ENCODE results near the gene VWA8. TPM values are rescaled to one million over a fixed set of nuclear protein-coding genes. Genes with fewer than 3 reads are reported as not detected.

The VWA8 gene
- total RNA-seq, 1 donor from 2014 or later: 14.6 TPM

GRCh38 chr13:41587490-41587889, 373.4 kb downstream of the VWA8 start:
- no peak overlapping the region for H3K4me3 ChIP-seq (ENCODE audit: low read depth, low read length)
- H3K36me3 ChIP-seq (ENCODE audit: control insufficient read depth, insufficient read depth, low read length): no peaks in the 10 kb centered on the region
- TF ChIP-seq CTCF (IDR thresholded peaks at IDR 0.05; ENCODE audit: insufficient read depth, low read length, poor library complexity, severe bottlenecking): no peak
- no peaks in the 10 kb centered on the region for H3K27me3 ChIP-seq (ENCODE audit: control insufficient read depth, insufficient read depth, low read length)
- no peak for DNase-seq (ENCODE audit: low read depth)

- no peaks in the 10 kb centered on the region for H3K27me3 ChIP-seq (ENCODE audit: control insufficient read depth, insufficient read depth, low read length)
- H3K4me3 ChIP-seq (ENCODE audit: low read depth, low read length): no peak overlapping the region
- no peaks in the 10 kb centered on the region for H3K36me3 ChIP-seq (ENCODE audit: control insufficient read depth, insufficient read depth, low read length)
- no peak for TF ChIP-seq CTCF (IDR thresholded peaks at IDR 0.05; ENCODE audit: insufficient read depth, low read length, poor library complexity, severe bottlenecking)
- DNase-seq (ENCODE audit: low read depth): no peak
Measured at GRCh38 chr13:41586216-41586615, 374.7 kb downstream of the VWA8 start.

GRCh38 chr13:41582027-41582463, 378.9 kb downstream of the VWA8 start:
- no peak overlapping the region for H3K4me3 ChIP-seq (ENCODE audit: low read depth, low read length)
- H3K27me3 ChIP-seq (ENCODE audit: control insufficient read depth, insufficient read depth, low read length): no peaks in the 10 kb centered on the region
- DNase-seq (ENCODE audit: low read depth): no peak
- no peak for TF ChIP-seq CTCF (IDR thresholded peaks at IDR 0.05; ENCODE audit: insufficient read depth, low read length, poor library complexity, severe bottlenecking)
- no peaks in the 10 kb centered on the region for H3K36me3 ChIP-seq (ENCODE audit: control insufficient read depth, insufficient read depth, low read length)

- no peak overlapping the region for H3K4me3 ChIP-seq (ENCODE audit: low read depth, low read length)
- H3K36me3 ChIP-seq (ENCODE audit: control insufficient read depth, insufficient read depth, low read length): no peaks in the 10 kb centered on the region
- no peaks in the 10 kb centered on the region for H3K27me3 ChIP-seq (ENCODE audit: control insufficient read depth, insufficient read depth, low read length)
- DNase-seq (ENCODE audit: low read depth): no peak
- TF ChIP-seq CTCF (IDR thresholded peaks at IDR 0.05; ENCODE audit: insufficient read depth, low read length, poor library complexity, severe bottlenecking): no peak
Measured at GRCh38 chr13:41580345-41580744, 380.6 kb downstream of the VWA8 start.

- Histone ChIP-seq H3K4me3 (ENCODE audit: low read depth, low read length) (no peak overlapping the region), H3K27me3 (ENCODE audit: control insufficient read depth, insufficient read depth, low read length) (no peaks in the 10 kb centered on the region), H3K36me3 (ENCODE audit: control insufficient read depth, insufficient read depth, low read length) (no peaks in the 10 kb centered on the region)
- TF ChIP-seq CTCF (IDR thresholded peaks at IDR 0.05; ENCODE audit: insufficient read depth, low read length, poor library complexity, severe bottlenecking): no peak
- DNase-seq (ENCODE audit: low read depth): no peak
Measured at GRCh38 chr13:41579881-41580280, 381.0 kb downstream of the VWA8 start.

- Histone ChIP-seq H3K27me3 (ENCODE audit: control insufficient read depth, insufficient read depth, low read length) (no peaks in the 10 kb centered on the region), H3K4me3 (ENCODE audit: low read depth, low read length) (no peak overlapping the region), H3K36me3 (ENCODE audit: control insufficient read depth, insufficient read depth, low read length) (no peaks in the 10 kb centered on the region)
- no peak for DNase-seq (ENCODE audit: low read depth)
- TF ChIP-seq CTCF (IDR thresholded peaks at IDR 0.05; ENCODE audit: insufficient read depth, low read length, poor library complexity, severe bottlenecking): no peak
Measured at GRCh38 chr13:41579168-41579567, 381.7 kb downstream of the VWA8 start.
